Subcutaneous adipose tissue (tissue), 4 donors: ENCODE data around the gene EIPR1. TPM values are rescaled to one million over a fixed set of nuclear protein-coding genes. Genes with fewer than 3 reads are reported as not detected.

ENCODE experiments used
- CTCF ChIP-seq: fragments of 450-650 bp; IDR thresholded peaks from one replicate; pipeline ENCODE4 v1.5.1; 2016; ENCODE audit warnings: low read depth, mild to moderate bottlenecking, control low read depth, antibody characterized with exemption, moderate library complexity
- total RNA-seq, 4 donors: library from RNA; depleted of rRNA; stranded (reverse); fragments of >200 nt; gene quantifications; one replicate each; pipeline ENCODE4 v1.1.0, GENCODE V29; 2016

EIPR1 gene
- total RNA-seq, 4 donors from 2014 or later = 13.9 to 27.6 (median 16.1) TPM

- no peak for TF ChIP-seq CTCF
These were observed 193.9 kb downstream of the EIPR1 start for GRCh38 chr2:3183766-3184165.

GRCh38 chr2:3182848-3183247, 194.8 kb downstream of the EIPR1 start:
- TF ChIP-seq CTCF = no peak

- TF ChIP-seq CTCF = no peak
These were observed 196.1 kb downstream of the EIPR1 start for GRCh38 chr2:3181416-3182010.

DNA sequence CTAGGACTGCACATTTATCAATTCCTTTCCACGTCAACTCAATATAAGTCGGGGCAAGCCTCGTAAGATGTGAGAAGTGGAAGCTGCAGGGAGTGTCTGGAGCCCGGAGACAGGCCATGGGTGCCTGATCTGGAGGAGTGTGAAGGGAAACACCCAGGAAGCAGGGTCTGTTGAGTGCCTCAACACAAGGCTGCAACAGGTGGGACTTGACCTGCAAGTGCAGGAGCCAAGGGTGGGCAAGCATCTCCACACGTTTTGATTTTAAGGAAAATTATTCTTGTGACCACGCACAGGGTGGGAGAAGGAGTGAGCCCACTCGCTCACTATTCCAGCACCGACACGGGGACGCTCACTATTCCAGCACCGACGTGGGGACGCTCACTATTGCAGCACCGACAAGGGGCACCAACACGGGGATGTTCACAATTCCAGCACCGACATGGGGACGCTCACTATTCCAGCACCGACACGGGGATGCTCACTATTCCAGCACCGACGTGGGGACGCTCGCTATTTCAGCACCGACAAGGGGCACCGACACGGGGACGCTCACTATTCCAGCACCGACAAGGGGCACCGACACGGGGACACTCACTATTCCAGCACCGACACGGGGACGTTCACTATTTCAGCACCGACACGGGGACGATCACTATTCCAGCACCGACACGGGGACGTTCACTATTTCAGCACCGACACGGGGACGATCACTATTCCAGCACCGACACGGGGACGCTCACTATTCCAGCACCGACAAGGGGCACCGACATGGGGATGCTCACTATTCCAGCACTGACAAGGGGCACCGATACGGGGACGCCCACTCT, 197.3 kb downstream of the EIPR1 start:
- no peak for TF ChIP-seq CTCF

DNA sequence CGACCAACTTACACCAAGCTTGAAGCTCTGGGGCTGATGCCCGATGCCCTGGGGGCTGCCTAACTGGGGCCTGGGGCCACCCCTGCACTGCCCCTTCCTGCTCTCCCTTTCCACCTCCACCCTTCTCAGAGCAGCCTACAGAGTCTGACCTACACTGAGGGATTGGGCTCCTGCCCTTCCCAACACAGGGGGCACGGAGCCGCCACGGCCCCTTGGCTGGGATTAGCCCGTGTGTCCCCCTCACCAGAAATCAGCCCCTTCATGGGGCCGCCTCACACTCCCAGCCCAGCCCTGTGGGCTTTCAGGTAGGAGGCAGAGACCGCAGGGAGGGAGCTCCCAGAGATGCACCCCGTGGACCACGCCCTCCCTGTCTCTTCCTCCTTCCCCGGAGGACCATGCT, 198.0 kb downstream of the EIPR1 start:
- no peak for TF ChIP-seq CTCF

DNA sequence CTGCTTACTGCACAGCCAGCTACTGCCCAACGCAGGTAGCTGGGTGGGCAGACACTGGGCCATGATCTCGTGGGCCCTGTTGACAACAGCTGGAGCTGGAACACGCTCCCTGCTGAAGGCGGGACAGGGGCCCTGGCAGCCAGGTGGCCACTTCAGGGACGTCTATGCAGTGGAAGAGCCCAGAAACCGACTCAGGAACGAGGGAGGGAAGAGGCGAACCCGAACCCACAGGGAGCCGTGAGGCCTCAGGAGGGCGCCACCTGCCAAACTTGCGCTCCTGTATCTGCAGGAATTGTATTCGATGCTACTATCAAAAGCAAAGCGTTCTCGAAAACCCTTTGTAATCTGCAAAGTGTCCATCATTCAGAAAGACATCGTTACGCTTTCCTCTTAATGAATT, 198.4 kb downstream of the EIPR1 start:
- TF ChIP-seq CTCF = no peak

DNA sequence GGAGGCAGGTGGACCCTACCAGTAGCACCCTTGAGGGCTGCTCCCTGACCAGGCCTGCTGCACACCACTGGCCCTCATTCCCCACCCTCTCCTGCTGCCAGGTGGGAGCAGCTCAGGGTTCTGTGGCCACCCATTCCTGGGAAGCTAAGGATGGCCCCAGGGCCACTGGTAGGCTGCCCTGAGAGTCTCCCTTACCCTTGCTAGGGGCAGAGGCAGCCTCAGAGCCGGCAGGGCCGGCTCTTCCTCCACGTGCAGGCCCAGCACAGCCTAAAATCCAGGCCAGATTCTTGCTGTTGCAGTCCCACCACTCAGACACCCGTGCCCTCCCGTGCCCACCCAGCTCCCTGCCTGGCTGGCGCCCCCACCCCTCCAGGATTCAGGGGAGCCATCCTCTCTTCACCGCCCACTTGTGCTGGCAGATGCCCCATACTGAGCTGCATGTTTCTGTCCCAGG, 199.0 kb downstream of the EIPR1 start:
- TF ChIP-seq CTCF = no peak
